KMS-11 (cell line): Measurements from ENCODE around the gene SNAPC3.

Experiments used
- H2AFZ ChIP-seq: fragments of 200-600 bp; sonication (generic); 2 replicates; pipeline ENCODE4 v1.6.1; 2016; ENCODE audit warnings: antibody characterized with exemption, mixed run types, low read depth
- H3K27ac ChIP-seq: fragments of 200-600 bp; sonication (generic); 2 replicates; pipeline ENCODE4 v1.6.1; 2016; ENCODE audit warnings: mild to moderate bottlenecking, mixed run types
- H3K27me3 ChIP-seq: fragments of 200-600 bp; sonication (generic); 2 replicates; pipeline ENCODE4 v1.6.1; 2017; ENCODE audit warnings: mild to moderate bottlenecking, low read depth, mixed run types, moderate library complexity; ENCODE audit not compliant: insufficient read depth
- H3K36me3 ChIP-seq: fragments of 200-600 bp; sonication (generic); 2 replicates; pipeline ENCODE4 v1.6.1; 2017; ENCODE audit warnings: mild to moderate bottlenecking, mixed run types; ENCODE audit not compliant: insufficient read depth
- H3K4me1 ChIP-seq: fragments of 200-600 bp; sonication (generic); 2 replicates; pipeline ENCODE4 v1.6.1; 2016; ENCODE audit warnings: mild to moderate bottlenecking, low read depth, mixed run types; ENCODE audit not compliant: poor library complexity, severe bottlenecking
- H3K4me2 ChIP-seq: fragments of 200-600 bp; sonication (generic); 2 replicates; pipeline ENCODE4 v1.7.0; 2016; ENCODE audit warnings: mild to moderate bottlenecking, mixed run types
- H3K4me3 ChIP-seq: fragments of 200-600 bp; sonication (generic); IDR thresholded peaks from 2 replicates; pipeline ENCODE4 v1.6.1; 2017; ENCODE audit warnings: low read depth, low read length, mixed read lengths; ENCODE audit not compliant: insufficient read depth
- H3K79me2 ChIP-seq: fragments of 200-600 bp; sonication (generic); 2 replicates; pipeline ENCODE4 v1.6.1; 2016; ENCODE audit warnings: low read depth, mixed run types; ENCODE audit not compliant: insufficient read depth
- H3K9ac ChIP-seq: fragments of 200-600 bp; sonication (generic); 2 replicates; pipeline ENCODE4 v1.6.1; 2016; ENCODE audit warnings: mild to moderate bottlenecking, mixed run types
- H4K20me1 ChIP-seq: fragments of 200-600 bp; sonication (generic); 2 replicates; pipeline ENCODE4 v1.6.1; 2016; ENCODE audit warnings: mild to moderate bottlenecking, mixed run types; ENCODE audit not compliant: insufficient read depth
- TF ChIP-seq, protein P1 (sequence below): fragments of 200-600 bp; sonication (generic); conservative IDR thresholded peaks from 2 replicates; pipeline ENCODE4 v1.6.1; 2017; ENCODE audit warnings: low read depth, mild to moderate bottlenecking, antibody characterized with exemption, low read length, moderate library complexity, mixed read lengths

SNAPC3 gene

GRCh38 chr9:15400281-15400941 is 22.3 kb upstream of the SNAPC3 start:
- no peaks in the 10 kb centered on the region for H3K27me3 ChIP-seq
- H2AFZ ChIP-seq = no peak overlapping the region
- H3K4me3 ChIP-seq = no peak overlapping the region
- no peaks in the 10 kb centered on the region for H4K20me1 ChIP-seq
- no peaks in the 10 kb centered on the region for H3K4me1 ChIP-seq
- H3K36me3 ChIP-seq = no peaks in the 10 kb centered on the region
- H3K9ac ChIP-seq = no peak overlapping the region
- TF ChIP-seq, protein P1, sequence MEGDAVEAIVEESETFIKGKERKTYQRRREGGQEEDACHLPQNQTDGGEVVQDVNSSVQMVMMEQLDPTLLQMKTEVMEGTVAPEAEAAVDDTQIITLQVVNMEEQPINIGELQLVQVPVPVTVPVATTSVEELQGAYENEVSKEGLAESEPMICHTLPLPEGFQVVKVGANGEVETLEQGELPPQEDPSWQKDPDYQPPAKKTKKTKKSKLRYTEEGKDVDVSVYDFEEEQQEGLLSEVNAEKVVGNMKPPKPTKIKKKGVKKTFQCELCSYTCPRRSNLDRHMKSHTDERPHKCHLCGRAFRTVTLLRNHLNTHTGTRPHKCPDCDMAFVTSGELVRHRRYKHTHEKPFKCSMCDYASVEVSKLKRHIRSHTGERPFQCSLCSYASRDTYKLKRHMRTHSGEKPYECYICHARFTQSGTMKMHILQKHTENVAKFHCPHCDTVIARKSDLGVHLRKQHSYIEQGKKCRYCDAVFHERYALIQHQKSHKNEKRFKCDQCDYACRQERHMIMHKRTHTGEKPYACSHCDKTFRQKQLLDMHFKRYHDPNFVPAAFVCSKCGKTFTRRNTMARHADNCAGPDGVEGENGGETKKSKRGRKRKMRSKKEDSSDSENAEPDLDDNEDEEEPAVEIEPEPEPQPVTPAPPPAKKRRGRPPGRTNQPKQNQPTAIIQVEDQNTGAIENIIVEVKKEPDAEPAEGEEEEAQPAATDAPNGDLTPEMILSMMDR = no peak
- H3K79me2 ChIP-seq = no peaks in the 10 kb centered on the region
- H3K27ac ChIP-seq = no peak overlapping the region
- H3K4me2 ChIP-seq = no peak overlapping the region

DNA sequence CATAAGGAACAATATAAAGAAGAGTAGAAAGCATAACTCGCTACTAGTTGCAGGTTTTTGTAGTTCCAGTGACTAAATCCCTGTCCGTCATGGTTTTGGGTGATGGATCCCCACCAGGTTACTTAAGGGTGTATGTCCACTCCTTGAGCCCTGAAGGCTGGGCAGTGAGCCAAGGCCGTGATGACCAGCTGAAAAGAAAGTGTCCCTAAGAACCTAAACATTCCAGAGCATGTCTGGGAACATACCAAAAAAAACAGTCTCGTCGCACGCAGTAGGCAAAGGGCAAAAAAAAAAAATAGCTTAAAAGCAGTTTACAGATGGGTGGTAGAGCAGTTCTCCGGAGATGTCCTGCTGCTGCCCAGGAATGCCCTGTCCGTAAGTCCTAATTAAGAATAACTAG is 21.4 kb upstream of the SNAPC3 start:
- H3K4me1 ChIP-seq = no peaks in the 10 kb centered on the region
- no peak overlapping the region for H2AFZ ChIP-seq
- no peak overlapping the region for H3K4me2 ChIP-seq
- TF ChIP-seq, protein P1 = no peak
- no peaks in the 10 kb centered on the region for H3K36me3 ChIP-seq
- H3K9ac ChIP-seq = no peak overlapping the region
- H4K20me1 ChIP-seq = no peaks in the 10 kb centered on the region
- H3K27ac ChIP-seq = no peak overlapping the region
- H3K27me3 ChIP-seq = no peaks in the 10 kb centered on the region
- H3K4me3 ChIP-seq = no peak overlapping the region
- H3K79me2 ChIP-seq = no peaks in the 10 kb centered on the region

GRCh38 chr9:15403155-15403554 is 19.5 kb upstream of the SNAPC3 start:
- Histone ChIP-seq H3K4me1 (no peaks in the 10 kb centered on the region), H3K9ac (no peak overlapping the region), H3K36me3 (no peaks in the 10 kb centered on the region), H3K4me3 (no peak overlapping the region), H3K27ac (no peak overlapping the region), H4K20me1 (no peaks in the 10 kb centered on the region), H3K27me3 (no peaks in the 10 kb centered on the region), H2AFZ (no peak overlapping the region), H3K79me2 (no peaks in the 10 kb centered on the region), H3K4me2 (no peak overlapping the region)
- TF ChIP-seq, protein P1 = peak; percentile 47

GRCh38 chr9:15404171-15404570 is 18.5 kb upstream of the SNAPC3 start:
- H2AFZ ChIP-seq = no peak overlapping the region
- H3K4me1 ChIP-seq = no peaks in the 10 kb centered on the region
- no peaks in the 10 kb centered on the region for H3K79me2 ChIP-seq
- no peak overlapping the region for H3K27ac ChIP-seq
- no peak overlapping the region for H3K4me3 ChIP-seq
- TF ChIP-seq, protein P1 = no peak
- no peak overlapping the region for H3K4me2 ChIP-seq
- H4K20me1 ChIP-seq = no peaks in the 10 kb centered on the region
- H3K27me3 ChIP-seq = no peaks in the 10 kb centered on the region
- no peak overlapping the region for H3K9ac ChIP-seq
- no peaks in the 10 kb centered on the region for H3K36me3 ChIP-seq
